ENCODE measurements around the gene KLHDC8A. TPM values are rescaled to one million over a fixed set of nuclear protein-coding genes. Genes with fewer than 3 reads are reported as not detected.

The KLHDC8A gene
- total and polyA plus RNA-seq, 2 experiments from 2014 or later = 0.71 to 1.2 TPM

DNA sequence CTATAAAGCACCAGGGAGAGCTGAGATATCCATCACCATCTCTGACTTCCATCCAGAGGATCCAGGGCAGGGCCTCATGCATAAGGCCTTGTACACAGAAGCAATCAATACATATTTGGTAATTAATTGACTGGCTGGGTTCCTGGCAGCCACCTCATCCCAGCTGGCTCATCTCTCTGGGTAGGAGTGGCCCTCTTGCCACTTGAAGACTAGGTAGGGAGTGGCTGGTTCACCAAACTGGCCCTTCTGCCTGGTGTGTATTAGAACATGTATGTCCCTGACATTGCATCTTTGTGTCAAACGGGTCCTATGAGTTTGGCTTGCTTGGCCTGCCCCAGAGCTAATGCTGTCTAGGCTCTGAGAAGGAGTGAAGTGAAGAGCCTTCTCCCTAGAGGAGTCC, 47.0 kb downstream of the KLHDC8A start:
- Histone ChIP-seq H3K4me3 (no peak overlapping the region), H3K36me3 (peaks cover 5% of the 10 kb centered on the region), H3K4me1 (ENCODE audit: low read depth) (peaks cover 11% of the 10 kb centered on the region), H3K9me3 (ENCODE audit: low read depth) (no peaks in the 10 kb centered on the region), H3K27me3 (no peaks in the 10 kb centered on the region), H3K27ac (no peak overlapping the region)
- TF ChIP-seq, protein P1, sequence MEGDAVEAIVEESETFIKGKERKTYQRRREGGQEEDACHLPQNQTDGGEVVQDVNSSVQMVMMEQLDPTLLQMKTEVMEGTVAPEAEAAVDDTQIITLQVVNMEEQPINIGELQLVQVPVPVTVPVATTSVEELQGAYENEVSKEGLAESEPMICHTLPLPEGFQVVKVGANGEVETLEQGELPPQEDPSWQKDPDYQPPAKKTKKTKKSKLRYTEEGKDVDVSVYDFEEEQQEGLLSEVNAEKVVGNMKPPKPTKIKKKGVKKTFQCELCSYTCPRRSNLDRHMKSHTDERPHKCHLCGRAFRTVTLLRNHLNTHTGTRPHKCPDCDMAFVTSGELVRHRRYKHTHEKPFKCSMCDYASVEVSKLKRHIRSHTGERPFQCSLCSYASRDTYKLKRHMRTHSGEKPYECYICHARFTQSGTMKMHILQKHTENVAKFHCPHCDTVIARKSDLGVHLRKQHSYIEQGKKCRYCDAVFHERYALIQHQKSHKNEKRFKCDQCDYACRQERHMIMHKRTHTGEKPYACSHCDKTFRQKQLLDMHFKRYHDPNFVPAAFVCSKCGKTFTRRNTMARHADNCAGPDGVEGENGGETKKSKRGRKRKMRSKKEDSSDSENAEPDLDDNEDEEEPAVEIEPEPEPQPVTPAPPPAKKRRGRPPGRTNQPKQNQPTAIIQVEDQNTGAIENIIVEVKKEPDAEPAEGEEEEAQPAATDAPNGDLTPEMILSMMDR (IDR thresholded peaks at IDR 0.05; ENCODE audit: low read depth, low read length) = no peak
- no peak for DNase-seq (ENCODE audit: low read depth in 1 of 2, low spot score in 1 of 2)

DNA sequence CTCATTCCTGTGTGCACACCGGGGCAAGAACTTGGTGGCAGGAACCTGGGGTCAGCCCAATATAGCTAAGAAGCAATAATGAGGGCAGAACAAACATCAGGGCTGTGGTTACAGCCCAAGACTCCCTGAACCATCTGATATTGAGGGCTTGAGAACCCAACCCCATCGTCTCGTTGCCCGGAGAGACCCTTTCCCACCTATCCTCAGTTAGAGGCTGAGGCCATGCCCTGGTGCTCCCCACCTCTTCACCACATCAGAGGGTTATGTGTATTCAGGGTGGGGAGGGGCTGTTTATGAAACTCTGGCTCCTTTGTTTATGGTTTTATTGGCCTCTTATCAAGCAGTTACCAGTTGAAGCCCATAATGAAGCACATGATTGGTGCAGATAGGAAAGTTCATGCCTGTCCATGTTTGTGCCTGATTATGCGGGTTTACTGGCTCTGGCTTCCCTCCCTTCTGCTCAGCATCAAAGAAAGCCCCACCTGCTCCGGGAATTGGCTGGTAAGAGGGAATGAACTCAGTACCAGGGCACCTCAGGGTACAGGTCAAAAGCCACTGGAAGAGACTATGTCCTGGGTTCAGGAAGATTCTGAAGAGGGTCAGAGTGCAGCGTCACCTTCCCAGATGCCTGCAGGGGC, 49.7 kb downstream of the KLHDC8A start:
- Histone ChIP-seq H3K9me3 (ENCODE audit: low read depth) (no peaks in the 10 kb centered on the region), H3K4me3 (no peak overlapping the region), H3K4me1 (ENCODE audit: low read depth) (no peaks in the 10 kb centered on the region), H3K27me3 (no peaks in the 10 kb centered on the region), H3K36me3 (peaks cover 5% of the 10 kb centered on the region), H3K27ac (no peak overlapping the region)
- TF ChIP-seq, protein P1 (IDR thresholded peaks at IDR 0.05; ENCODE audit: low read depth, low read length) = no peak
- DNase-seq (ENCODE audit: low read depth in 1 of 2, low spot score in 1 of 2) = no peak

DNA sequence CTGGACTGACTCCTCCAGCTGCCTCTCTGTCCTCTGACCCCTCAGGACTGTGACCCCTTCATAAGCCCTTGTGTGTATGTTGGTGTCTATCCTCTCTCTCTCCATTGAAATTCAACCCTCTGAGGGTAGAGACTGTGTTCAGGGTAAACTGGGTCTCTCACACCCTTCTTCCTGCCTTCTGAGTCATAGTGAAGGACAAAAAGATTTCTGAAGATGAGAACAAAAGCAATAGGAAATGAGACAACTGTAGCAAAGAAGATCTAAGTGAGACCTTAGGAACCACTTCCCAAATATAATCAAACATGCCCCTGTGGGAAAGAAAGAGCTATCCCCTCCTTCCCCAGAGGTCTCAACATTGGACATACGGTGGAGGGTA, 52.0 kb downstream of the KLHDC8A start:
- H3K27me3 ChIP-seq = no peaks in the 10 kb centered on the region
- no peak overlapping the region for H3K27ac ChIP-seq
- H3K36me3 ChIP-seq = peaks cover 5% of the 10 kb centered on the region
- no peak overlapping the region for H3K4me3 ChIP-seq
- peaks cover 16% of the 10 kb centered on the region for H3K4me1 ChIP-seq (ENCODE audit: low read depth)
- DNase-seq (ENCODE audit: low read depth in 1 of 2, low spot score in 1 of 2) = no peak
- no peaks in the 10 kb centered on the region for H3K9me3 ChIP-seq (ENCODE audit: low read depth)
- TF ChIP-seq, protein P1 (IDR thresholded peaks at IDR 0.05; ENCODE audit: low read depth, low read length) = no peak

GRCh38 chr1:205304046-205304694, 52.6 kb downstream of the KLHDC8A start:
- Histone ChIP-seq H3K27me3 (no peaks in the 10 kb centered on the region), H3K9me3 (ENCODE audit: low read depth) (no peaks in the 10 kb centered on the region), H3K4me1 (ENCODE audit: low read depth) (peaks cover 16% of the 10 kb centered on the region), H3K36me3 (peaks cover 5% of the 10 kb centered on the region), H3K4me3 (no peak overlapping the region), H3K27ac (no peak overlapping the region)
- DNase-seq (ENCODE audit: low read depth in 1 of 2, low spot score in 1 of 2) = no peak
- TF ChIP-seq, protein P1 (IDR thresholded peaks at IDR 0.05; ENCODE audit: low read depth, low read length) = no peak

DNA sequence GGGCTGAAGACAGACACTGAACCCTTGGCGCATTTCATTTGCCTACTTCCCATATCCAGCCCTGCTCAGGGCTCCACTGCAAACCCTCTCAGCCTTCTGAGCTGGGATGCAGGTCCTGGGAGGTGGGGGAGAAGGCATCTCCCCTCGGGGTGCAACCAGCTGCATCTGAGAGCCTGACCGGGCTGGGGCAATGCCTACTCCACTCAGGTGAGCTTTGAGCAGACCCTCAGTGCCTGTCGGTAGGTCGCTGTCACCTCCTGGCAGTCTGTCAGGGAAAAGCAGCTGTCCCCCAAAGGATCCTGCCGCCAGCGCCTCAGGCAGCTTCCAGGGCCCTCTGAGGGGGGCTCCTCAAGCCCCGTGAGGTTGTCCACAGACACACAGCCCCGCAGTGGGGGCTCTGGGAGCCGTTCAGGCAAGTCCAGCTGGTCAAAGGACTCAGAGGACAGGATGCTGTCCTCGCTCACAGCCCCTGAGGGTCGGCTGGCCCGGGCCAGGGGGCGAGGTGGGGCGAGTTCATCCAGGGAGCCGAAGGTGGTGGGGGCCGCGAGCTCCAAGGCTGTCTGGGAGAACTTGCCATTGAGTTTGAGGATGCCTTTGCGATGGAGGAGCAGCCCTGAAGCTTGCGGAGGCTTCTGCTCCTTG, 53.4 kb downstream of the KLHDC8A start:
- Histone ChIP-seq H3K4me1 (ENCODE audit: low read depth) (peaks cover 16% of the 10 kb centered on the region), H3K27ac (no peak overlapping the region), H3K36me3 (peaks cover 5% of the 10 kb centered on the region), H3K27me3 (no peaks in the 10 kb centered on the region), H3K4me3 (no peak overlapping the region), H3K9me3 (ENCODE audit: low read depth) (no peaks in the 10 kb centered on the region)
- TF ChIP-seq, protein P1 (IDR thresholded peaks at IDR 0.05; ENCODE audit: low read depth, low read length) = no peak
- no peak for DNase-seq (ENCODE audit: low read depth in 1 of 2, low spot score in 1 of 2)

Data from cardiac muscle cell (in vitro differentiated cells and primary cell).